Activated T-helper 9 cell treated with anti-CD3 and anti-CD28 coated beads, Interleukin-2, amount 50 U/mL, for 16 hours (primary cell): ENCODE measurements around the gene HNRNPR.
"Not testable (repeated sequence)": the region's sequence is repeated elsewhere in the genome, so short reads cannot be mapped to it uniquely, and the experiment has no call there.

Source experiments
- DNase-seq: peaks from one replicate; pipeline ENCODE4 v3.0.0-alpha.2; 2020; ENCODE audit warnings: low read depth

The HNRNPR gene

DNA sequence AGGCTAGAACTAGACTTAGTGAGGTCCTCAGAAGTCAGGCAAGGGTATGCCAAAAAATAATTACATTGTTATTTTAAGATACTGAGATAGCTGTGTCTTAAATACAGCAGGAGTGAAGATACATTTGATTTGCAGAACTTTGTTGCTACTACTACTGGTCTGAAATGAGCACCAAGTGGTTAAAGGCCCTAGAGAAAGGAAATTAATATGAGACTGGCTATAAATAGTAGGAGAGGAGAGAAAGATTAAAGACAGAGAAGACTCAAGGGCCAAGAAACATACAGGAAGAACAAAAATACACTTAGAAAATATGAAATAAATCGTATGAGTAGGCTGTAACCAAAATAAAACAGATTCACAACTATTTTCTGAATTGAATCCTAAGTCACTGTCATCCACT is 21.3 kb downstream of the HNRNPR start:
- no peak for DNase-seq

DNA sequence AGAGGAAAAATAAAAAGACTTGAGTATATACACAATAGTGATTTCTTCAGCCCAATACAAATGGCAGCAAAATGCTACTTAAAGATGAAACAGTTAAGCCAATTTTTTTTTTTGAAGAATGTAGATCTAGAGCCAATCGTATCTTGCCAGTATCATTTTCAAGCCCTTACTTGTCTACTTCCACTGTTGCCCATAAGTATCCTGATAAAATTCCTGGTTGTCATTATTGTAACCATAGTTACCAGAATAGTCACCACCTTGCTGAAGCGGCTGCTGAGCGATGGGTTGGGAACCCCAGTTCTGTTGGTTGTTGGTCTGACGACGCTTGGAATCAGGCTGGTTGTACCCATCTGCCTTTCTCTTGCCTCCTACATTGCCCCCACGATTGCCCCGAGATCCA is 33.8 kb downstream of the HNRNPR start:
- DNase-seq: not testable (repeated sequence)

DNA sequence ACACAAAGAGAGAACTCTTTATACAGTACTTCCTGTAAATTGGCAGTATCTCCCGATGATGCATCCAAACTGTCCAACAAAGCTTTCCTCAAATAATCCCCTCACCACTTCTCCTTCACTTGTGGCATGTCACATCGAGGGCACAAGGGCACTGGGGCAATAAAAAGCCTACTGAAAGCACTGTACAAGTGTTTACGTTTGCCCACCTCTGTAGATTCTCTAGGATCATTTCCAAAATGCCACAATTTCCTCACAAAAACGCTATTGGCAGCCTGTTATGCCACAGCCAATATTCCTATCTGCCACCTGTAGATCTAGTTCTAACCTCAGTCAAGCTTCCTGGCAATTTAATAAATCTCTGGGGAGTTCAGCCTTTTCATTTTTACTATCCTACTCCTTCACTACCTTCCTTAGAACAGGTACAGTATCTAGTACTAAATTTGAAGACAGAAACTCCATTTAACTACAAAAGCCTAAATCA is 39.9 kb downstream of the HNRNPR start:
- DNase-seq: no peak

DNA sequence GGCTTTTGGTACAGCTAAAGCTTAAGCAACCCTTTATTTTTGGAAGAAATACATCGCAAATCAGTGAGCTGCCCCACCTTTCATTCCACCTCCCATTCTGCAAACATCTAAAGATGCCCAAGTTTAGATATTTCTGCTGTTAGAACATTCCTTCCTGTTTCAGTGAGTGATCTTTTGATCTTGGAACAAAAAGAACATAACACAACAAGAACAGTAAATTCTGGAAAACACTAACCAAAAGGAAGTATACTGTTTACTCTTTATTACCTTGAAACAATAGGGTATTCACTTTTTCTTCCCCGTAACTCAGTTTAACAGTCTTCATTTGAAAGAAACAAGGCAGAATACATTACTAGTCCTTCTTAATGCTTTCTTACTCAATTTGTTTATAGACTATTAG is 40.6 kb downstream of the HNRNPR start:
- DNase-seq: no peak

DNA sequence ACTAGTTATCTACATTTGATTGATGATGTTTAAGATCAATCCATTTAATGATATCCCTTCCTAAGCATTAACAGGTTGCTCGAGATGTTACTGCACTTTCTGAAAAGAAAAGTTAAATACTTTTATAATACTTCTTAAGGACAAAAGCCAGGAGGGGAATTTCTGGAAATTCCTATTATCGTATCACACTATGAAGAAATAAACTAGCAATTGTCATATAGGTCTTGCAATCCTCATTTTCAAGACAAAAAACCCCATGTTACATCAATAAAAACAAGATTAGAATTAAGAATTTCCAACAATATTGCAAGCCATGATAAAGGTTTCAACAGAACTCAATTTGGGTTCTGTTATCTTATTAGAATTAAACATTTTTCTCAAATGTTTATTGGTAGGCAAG is 47.2 kb downstream of the HNRNPR start:
- DNase-seq: no peak

DNA sequence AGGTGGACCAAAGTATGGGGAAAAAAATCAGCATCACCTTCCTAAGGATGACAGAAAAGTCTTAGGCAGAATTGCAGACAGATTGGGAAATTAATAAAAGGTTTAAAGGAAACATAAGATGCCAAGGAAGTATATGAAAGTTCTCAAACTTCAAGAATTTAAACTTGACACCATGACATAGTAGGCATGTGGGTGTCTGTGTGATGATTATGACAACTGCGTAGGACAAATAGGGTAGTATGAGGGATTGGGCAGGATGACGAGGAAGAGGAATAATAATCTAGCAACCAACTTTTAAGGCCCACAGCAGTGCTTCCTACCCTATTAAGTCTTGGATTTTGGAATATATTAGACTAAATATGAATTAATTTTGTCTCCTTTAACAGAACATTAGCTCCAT is 52.4 kb downstream of the HNRNPR start:
- no peak for DNase-seq

DNA sequence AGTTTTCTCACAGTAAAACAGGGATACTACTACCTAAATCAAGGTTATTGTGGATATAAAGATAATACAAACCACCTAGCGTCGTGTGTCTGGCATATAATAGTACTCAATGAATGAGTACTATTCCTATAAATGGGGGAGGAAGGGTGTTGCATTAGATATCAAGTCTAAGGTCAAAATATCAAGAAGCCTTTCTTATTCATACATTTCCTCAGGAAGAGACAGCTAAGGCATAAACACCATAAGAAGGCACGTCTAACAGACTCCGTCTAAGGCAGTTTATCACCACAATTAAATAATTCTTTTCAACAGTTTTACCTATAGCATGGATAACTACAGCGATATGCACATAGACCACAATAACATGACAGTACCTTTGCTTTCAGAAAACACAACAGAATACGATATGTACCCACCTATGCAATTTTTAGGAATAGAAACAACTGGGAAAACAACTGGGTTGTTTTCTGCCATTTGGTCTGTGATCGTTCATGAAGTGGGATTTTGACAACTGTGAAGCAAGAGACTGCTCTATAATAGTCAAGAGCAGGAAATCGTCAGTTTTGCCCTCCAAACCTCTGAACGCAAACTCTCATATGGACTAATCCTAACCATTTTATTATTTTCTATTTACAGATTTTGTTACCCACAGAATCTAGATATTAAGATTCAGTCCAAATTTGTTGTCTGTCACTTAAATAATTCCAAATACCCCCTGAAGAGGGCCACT is 53.1 kb downstream of the HNRNPR start:
- DNase-seq: no peak

DNA sequence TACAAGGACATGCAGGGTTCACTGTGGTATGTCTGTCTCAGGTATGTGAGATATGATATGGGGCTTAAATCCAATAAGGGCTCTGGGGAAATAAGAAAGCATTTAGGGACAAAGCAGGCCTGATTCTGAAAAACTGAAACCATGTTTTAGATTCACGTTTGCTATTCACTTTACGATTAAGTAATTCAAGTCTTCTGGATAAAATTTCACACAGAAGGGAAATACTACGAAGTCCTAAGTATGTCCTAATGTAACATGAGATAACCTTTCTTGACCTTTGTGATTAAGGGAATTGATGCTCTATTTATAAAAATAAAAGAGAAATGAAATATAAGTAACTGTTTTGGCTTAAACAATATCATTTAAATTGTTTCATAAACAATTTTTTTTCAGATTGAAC is 55.4 kb downstream of the HNRNPR start:
- no peak for DNase-seq

DNA sequence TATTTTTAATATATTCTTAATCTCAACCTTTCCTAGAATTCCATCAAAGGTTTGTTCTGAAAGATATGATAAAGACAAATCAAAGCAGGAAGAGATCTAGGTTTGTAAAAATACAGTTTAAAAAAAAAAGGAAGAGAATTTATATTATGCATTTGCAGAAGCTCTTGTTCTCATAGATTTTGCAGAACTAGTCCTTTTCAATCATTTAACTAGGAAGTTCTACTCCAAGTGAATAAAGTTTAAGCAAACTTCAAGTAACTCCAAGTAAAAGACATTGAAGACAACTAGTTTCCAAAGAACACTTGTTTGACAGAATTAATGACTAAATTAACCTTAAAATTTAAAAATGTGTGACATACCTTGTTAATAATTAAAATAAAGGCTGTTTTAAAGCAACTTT is 55.9 kb downstream of the HNRNPR start:
- DNase-seq: no peak

DNA sequence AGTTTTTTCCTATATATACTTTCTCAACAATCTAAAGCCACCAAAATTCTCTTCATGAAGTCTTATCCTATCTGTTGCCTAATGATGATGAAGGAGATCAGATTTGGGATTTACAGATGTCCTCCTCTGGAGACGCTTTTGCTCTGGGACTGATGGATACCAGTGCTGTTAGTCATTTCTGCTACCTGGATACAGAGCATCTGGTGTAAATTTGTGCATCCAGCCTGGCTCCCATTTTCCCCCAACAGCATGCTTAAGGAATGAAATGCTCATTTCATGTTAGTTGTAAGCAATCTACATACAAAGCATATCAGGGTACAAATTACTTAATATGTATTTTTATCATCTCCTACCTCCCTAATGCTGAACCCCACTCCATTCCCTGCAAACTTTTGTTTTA is 57.7 kb downstream of the HNRNPR start:
- DNase-seq: no peak

DNA sequence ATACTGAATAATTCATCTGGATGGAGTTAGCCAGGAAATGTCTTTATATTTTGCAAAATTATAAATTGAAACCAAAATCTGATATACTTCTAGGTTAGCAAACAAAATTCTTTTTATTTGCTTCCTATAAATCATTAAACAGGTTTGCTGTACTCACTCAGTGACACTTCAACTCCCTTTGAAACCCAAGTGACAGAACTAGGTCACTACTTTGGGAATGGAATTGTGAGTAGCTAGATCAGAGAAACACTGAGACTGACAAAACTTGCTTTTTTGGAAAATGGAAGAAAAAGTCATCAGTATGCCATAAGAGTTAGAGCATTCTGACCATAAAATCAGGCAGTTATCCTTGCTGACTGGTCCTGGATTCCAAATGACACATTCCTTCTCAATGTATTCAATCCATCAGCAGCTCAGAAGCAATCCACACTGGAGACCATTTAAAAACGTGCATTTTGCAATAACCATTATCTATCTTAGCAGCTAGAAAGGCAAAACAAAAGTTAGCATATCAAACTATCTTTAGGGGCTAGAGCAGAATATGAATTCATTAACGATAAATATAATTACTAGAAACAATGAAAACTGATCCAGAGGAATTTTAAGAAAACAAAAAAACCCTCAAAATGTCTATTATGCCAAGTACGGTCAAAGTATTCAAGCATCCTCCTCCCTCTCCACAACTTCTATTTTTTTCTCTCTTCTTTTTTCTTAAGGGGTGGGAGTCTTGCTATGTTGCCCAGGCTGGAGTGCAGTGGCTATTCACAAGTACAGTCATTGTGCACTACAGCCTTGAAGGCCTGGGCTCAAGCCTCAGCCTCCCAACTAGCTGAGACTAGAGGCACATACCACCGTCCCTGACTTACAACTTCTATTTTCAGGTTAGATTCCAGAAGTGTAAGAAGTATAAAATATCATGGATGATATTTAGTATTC is 60.1 kb downstream of the HNRNPR start:
- no peak for DNase-seq

DNA sequence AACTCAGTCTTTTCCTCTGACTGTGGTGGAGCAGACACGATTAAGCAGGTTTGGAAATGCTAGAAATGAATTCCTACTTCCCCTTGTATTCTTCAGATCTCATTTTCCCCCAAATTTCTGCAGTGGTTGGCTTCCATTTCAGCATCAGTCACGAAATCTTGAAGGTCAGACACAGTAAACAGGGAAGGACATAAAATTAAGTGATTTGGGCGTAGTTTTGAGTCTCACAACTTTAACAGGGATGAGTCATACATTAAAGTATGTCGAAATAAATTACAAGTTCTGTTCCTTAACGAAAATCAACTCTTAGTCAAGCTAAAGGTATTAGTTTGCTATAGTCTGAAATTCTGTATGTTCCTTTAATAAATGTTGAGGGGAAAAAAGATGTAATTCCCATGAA is 61.1 kb downstream of the HNRNPR start:
- DNase-seq: no peak

DNA sequence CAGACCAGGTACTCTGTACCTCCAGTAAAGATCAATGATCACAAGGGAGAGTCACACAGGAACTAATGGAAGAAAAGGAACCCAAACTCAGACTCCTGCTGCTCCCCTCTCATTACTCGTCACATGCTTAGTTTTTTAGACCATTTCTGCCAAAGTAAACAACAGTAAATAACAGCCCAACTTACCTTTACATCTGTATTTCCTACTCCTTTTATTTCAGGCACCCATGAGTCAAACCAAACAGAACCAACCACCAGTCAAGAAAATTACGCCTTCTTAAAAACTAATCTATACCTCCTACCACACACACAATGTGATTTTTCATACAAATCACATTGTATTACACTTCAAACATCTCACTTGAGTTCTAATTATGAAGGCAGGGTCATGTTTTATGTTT is 65.4 kb downstream of the HNRNPR start:
- no peak for DNase-seq

DNA sequence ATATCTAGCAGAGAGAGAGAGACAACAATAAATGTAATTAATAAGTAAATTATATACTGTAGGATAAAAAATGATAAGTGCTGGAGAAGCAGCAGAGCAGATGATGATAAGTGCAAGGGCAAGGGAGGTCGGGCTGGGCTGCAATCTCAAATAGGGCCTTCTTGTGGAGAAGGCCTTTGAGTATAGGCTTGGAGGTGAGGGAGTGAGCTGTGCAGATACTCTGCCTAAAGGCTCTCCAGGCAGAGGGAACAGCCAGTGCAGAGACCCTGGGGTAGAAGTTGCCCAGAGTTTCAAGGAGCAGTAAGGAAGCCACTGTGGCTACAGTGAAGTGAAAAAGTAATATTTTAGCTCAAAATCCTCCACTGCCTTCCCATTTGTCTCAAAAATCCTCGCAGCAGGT is 67.6 kb downstream of the HNRNPR start:
- DNase-seq: no peak

DNA sequence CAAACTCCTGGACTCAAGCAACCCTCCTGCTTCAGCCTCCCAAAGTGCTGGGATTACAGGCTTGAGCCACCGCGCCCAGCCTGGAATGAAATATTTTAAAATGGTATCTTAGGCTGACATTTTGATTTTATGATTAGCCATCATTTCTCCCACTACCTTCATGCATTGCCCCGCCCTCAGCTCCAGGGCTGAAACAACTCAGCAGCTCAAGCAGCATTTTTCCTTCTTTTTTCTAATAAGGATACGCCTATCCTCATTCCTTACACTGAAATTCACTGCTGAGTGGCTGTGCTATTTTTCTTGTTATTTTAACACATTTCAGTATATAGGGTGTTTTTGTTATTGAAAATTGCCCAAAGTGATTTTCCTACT is 70.0 kb downstream of the HNRNPR start:
- no peak for DNase-seq

DNA sequence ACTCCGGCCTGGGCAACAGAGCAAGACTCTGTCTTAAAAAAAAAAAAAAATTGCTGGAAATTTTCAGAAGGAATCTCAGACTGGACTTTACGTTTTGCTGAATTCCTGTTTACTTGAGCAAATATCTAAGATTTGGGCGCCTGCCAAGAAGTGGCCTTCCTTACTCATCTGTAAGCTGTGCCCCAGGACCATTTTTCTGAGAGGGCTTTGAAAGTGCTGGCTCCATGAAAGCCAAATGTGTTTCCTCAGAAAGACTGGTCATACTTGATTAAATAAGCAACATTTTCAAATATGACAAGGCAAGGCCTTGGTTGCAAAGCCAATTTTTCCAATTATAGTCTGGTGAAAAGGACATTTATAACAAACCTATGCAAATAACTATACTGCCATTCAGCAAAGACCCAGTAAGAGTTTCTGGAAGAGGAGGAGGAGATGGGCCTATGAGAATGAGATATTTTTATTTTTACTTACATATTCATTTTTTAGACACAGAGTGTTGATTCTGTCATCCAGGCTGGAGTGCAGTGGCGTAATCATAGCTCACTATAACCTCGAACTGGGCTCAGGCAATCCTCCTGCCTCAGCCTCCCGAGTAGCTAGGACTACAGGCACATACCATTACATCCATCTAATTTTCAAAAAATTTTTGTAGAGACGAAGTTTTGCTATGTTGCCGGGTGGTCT is 70.5 kb downstream of the HNRNPR start:
- no peak for DNase-seq

DNA sequence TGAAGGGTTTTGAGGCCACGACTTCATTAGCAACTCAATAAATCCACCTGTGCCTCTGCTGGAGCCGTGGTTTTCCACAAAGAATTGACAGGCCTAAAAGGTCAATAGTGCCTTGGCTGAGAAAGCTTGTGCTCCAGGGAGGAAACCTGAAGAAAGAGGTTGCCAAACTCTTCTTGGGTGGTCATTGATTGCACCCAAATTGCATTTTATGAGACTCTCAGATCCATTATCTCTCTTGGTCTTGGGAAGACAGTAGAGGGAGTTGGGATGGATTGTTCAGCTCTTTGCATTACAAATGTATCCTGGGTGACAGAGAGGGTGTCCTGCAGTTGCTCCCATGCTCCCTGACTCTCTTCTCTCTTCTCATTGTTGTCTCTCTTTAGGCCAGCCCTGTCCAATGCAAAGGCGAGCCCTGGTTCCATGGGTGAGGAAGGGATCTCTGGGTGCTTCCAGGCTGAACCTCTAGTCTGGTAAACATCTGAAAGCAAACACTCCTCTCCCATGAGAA is 80.7 kb downstream of the HNRNPR start:
- no peak for DNase-seq

DNA sequence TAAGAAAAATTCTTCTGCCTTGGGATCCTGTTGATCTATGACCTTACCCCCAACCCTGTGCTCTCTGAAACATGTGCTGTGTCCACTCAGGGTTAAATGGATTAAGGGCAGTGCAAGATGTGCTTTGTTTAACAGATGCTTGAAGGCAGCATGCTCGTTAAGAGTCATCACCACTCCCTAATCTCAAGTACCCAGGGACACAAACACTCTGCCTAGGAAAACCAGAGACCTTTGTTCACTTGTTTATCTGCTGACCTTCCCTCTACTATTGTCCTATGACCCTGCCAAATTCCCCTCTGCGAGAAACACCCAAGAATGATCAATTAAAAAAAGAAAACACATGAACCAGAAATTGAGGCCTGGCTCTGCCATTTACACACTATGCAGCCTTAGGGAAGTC is 86.0 kb downstream of the HNRNPR start:
- DNase-seq: not testable (repeated sequence)

DNA sequence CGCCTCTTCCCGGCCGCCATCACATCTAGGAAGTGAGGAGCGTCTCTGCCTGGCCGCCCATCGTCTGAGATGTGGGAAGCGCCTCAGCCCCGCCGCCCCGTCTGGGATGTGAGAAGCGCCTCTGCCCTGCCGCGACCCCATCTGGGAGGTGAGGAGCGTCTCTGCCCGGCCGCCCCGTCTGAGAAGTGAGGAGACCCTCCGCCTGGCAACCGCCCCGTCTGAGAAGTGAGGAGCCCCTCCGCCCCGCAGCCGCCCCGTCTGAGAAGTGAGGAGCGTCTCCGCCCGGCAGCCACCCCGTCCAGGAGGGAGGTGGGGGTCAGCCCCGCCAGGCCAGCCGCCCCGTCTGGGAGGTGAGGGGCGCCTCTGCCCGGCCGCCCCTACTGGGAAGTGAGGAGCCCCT is 86.7 kb downstream of the HNRNPR start:
- not testable (repeated sequence) for DNase-seq
